Fibroblast of lung (primary cell): ENCODE data around the gene UCP2.

Source experiments
- EZH2 ChIP-seq: IDR thresholded peaks from 2 replicates; pipeline ENCODE4 v1.5.1; 2012; ENCODE audit warnings: low read length, control low read depth, mild to moderate bottlenecking; ENCODE audit errors: missing control alignments
- TF ChIP-seq, protein P1 (sequence below), 2 donors: IDR thresholded peaks in 1 of 2; conservative IDR thresholded peaks in 1 of 2; 1 replicate in 1 of 2; 2 replicates in 1 of 2; pipeline ENCODE4 v1.5.1; 2011 to 2012; ENCODE audit warnings: low read length in 2 of 2, control low read depth in 1 of 2, inconsistent platforms in 1 of 2, low read depth in 1 of 2, mild to moderate bottlenecking in 1 of 2

DNA sequence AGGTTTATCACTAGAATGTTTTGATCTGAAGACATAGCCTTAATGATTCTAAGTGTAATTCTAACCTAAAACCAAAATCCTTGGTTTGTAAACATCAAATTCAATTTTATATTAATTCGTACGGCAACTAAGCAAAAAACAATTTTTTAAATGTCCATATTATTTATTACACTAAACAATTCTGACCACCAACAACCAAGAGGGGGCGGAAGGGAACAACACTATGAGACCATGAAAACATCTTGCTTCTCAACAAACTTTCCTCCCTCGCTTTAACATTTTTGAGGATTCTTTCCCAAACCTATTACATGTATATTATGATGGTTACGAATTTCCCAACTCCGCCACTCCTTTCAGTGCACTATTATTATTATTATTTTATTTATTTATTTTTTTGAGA lies 6.5 kb upstream of the UCP2 start:
- TF ChIP-seq, protein P1, sequence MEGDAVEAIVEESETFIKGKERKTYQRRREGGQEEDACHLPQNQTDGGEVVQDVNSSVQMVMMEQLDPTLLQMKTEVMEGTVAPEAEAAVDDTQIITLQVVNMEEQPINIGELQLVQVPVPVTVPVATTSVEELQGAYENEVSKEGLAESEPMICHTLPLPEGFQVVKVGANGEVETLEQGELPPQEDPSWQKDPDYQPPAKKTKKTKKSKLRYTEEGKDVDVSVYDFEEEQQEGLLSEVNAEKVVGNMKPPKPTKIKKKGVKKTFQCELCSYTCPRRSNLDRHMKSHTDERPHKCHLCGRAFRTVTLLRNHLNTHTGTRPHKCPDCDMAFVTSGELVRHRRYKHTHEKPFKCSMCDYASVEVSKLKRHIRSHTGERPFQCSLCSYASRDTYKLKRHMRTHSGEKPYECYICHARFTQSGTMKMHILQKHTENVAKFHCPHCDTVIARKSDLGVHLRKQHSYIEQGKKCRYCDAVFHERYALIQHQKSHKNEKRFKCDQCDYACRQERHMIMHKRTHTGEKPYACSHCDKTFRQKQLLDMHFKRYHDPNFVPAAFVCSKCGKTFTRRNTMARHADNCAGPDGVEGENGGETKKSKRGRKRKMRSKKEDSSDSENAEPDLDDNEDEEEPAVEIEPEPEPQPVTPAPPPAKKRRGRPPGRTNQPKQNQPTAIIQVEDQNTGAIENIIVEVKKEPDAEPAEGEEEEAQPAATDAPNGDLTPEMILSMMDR (conservative IDR thresholded peaks at IDR 0.05 in 1 of 2, IDR thresholded peaks at IDR 0.05 in 1 of 2; ENCODE audit: low read depth in 1 of 2, low read length in 2 of 2): peak in 1 of 2 donors; percentile 24
- no peak for TF ChIP-seq EZH2
